Omental fat pad (tissue), 4 donors: ENCODE data around the gene POLD4. TPM values are rescaled to one million over a fixed set of nuclear protein-coding genes. Genes with fewer than 3 reads are reported as not detected.
A peak's percentile ranks its signal among the peaks of the same experiment; 100 is the strongest.

Experiments
- ATAC-seq: fragments of 150-250 bp; one replicate; pipeline ENCODE4 v1.9.1; 2016; ENCODE audit warnings: mild to moderate bottlenecking, moderate library complexity; ENCODE audit not compliant: low FRiP score
- DNase-seq: peaks from one replicate; pipeline ENCODE4 v3.0.0-alpha.2; 2019; ENCODE audit warnings: low spot score
- total RNA-seq, 4 donors: library from RNA; depleted of rRNA; stranded (reverse); fragments of >200 nt; gene quantifications; one replicate each; pipeline ENCODE4 v1.1.0, GENCODE V29; 2016
- TF ChIP-seq, protein P1 (sequence below), 3 donors: fragments of 450-650 bp; IDR thresholded peaks; one replicate each; pipeline ENCODE4 v1.5.1; 2016 to 2017; ENCODE audit warnings: antibody characterized with exemption in 3 of 3, mild to moderate bottlenecking in 3 of 3, moderate library complexity in 2 of 3

POLD4 gene
- total RNA-seq, 4 donors from 2014 or later = 67.5 to 141 (median 81.9) TPM

- ATAC-seq (no peak), DNase-seq (no peak)
- TF ChIP-seq, protein P1, sequence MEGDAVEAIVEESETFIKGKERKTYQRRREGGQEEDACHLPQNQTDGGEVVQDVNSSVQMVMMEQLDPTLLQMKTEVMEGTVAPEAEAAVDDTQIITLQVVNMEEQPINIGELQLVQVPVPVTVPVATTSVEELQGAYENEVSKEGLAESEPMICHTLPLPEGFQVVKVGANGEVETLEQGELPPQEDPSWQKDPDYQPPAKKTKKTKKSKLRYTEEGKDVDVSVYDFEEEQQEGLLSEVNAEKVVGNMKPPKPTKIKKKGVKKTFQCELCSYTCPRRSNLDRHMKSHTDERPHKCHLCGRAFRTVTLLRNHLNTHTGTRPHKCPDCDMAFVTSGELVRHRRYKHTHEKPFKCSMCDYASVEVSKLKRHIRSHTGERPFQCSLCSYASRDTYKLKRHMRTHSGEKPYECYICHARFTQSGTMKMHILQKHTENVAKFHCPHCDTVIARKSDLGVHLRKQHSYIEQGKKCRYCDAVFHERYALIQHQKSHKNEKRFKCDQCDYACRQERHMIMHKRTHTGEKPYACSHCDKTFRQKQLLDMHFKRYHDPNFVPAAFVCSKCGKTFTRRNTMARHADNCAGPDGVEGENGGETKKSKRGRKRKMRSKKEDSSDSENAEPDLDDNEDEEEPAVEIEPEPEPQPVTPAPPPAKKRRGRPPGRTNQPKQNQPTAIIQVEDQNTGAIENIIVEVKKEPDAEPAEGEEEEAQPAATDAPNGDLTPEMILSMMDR (IDR thresholded peaks at IDR 0.05) = no peak
Observed at GRCh38 chr11:67349036-67349435, 4.3 kb downstream of the POLD4 start.

DNA sequence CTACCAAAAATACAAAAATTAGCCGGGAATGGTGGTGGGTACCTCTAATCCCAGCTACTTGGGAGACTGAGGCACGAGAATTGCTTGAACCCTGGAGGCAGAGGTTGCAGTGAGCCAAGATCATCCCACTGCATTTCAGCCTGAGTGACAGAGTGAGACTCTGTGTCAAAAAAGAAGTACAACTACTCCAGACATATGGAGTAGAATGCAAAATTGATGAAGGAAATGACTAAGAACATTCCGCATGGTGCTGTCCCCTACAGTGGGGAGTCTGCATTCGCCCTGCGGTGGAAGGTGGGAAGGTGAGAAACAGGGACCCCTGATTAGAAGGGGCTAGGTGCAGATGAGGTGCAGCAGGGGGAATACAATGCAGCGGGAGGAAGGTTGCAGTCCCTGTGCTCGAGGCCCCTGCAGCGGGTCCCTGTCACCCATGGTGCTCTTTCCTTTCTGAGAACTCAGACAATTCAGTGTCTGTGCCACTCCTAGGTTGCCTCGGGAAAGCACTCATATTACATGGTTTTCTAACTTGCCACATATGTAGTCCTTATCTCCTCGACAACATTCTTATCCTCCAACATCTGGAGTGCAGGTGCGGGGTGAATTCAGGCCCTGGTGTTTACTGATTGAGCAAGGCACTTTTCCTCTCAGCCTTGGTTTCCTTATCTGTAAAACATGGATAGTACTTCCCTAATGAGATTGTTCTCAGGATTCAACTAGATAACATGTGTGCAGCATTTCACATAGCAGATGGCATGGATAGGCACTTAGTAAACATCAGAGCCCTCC, 5.2 kb downstream of the POLD4 start:
- TF ChIP-seq, protein P1 (IDR thresholded peaks at IDR 0.05) = no peak
- no peak for ATAC-seq
- DNase-seq = no peak

DNA sequence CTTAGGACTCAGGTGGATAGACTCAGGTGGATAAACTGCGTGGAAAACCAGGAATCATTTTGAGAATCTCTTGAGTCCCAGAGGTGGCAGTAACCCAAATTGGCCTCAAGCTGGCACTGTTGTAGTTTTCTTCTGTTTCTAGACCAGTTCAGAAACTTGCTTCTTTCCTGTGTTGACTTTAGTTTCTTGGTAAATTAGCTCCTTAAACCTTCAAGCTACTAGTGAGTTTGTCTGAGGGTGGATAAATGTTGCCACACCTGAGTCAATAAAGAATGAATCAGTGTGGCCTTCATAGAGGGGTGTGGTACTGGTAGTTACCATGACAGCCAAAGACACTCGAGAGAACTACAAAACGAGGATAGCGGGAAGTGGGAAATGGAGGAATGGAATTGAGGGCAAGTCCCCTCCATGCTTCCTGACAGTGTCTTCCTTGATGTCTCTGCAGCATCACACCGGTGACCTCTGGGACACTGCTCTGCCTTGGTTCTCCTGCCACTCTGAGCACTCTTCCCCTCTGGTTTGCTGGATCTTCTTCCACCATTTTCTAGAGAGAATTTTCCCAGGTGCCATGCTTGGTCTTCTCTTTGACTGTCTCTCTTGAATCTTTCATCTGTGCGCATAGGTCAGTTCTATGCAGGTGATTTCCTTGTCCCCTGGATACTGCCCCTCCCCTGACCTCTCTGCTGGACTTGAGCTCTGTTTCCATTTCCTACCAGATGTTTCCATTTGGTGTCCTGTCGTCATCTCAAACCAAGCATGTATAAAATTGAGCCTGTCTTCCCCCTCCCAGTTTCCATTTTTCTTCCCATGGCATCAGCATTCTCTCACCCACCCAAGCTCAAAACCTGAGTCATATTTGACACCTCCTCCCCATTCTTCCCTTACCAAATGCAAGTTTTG, 7.2 kb downstream of the POLD4 start:
- DNase-seq = no peak
- peak; percentile 51 for ATAC-seq
- TF ChIP-seq, protein P1 (IDR thresholded peaks at IDR 0.05) = no peak

GRCh38 chr11:67345247-67345919, 8.0 kb downstream of the POLD4 start:
- ATAC-seq (no peak), DNase-seq (no peak)
- TF ChIP-seq, protein P1 (IDR thresholded peaks at IDR 0.05) = no peak

DNA sequence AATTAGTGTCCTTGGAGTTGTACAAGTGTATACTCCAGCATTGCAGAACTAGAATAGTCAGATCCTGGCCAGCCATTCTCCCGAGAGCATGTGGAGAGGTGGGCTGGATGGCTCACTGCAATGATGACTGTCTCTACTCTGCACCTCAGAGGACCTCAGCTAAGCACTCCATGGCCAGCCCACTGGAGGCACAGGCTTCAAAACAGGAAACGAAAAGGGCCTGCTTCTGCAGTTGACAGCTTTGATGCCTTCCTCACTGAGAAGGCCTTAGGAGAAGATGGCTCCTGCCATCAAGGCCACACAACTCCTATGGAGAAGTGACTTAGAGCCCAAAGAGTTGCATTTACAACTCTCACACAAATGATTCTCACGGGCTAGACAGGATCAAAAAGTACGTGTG, 9.1 kb downstream of the POLD4 start:
- TF ChIP-seq, protein P1 (IDR thresholded peaks at IDR 0.05) = no peak
- no peak for DNase-seq
- ATAC-seq = no peak

DNA sequence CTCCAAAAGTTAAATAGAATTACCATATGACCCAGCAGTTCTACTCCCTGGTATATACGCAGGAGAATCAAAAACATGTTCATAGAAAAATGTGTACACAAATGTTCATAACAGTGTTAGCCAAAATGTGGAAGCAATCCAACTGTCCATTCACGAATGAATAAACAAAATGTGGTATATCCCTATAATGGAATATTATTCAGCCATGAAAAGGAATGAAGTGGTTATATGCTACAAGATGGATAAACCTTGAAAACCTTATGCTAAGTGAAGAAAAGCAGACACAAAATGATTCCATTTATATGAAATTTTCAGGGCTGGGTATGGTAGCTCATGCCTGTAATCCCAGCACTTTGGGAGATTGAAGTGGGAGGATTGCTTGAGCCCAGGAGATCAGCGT, 16.1 kb downstream of the POLD4 start:
- DNase-seq (no peak), ATAC-seq (no peak)
- TF ChIP-seq, protein P1 (IDR thresholded peaks at IDR 0.05) = no peak
